A673 (cell line): ENCODE measurements around the gene EIF1. TPM values are rescaled to one million over a fixed set of nuclear protein-coding genes. Genes with fewer than 3 reads are reported as not detected.

Experiments used
- BruUV-seq: library from RNA; stranded (reverse); fragments of 400-500 nt; replicated peaks from 2 replicates; lab custom pipeline; 2021; lab: Mats Ljungman, UMichigan
- CTCF ChIA-PET: fragments of 300-600 bp; sonication (Branson Sonifier 250); formaldehyde crosslinking; loops from one replicate; lab custom pipeline; 2022; ENCODE audit warnings: antibody characterized with exemption; lab: Charles Lee
- POLR2A ChIA-PET: fragments of 300-600 bp; sonication (Branson Sonifier 250); formaldehyde crosslinking; loops from one replicate; lab custom pipeline; 2022; ENCODE audit warnings: antibody characterized with exemption; ENCODE audit not compliant: low non-redundant PET; lab: Charles Lee
- DNase-seq: peaks from one replicate; pipeline ENCODE4 v3.0.0-alpha.2; 2015; ENCODE audit warnings: low spot score
- H3K27ac ChIP-seq: fragments of 200-600 bp; sonication (generic); 2 replicates; pipeline ENCODE4 v1.5.1; 2016; ENCODE audit warnings: mixed run types, low read depth, mild to moderate bottlenecking, mixed read lengths, antibody characterized with exemption, low read length; ENCODE audit not compliant: poor library complexity, severe bottlenecking
- H3K27me3 ChIP-seq: fragments of 200-600 bp; sonication (generic); replicated peaks from 2 replicates; pipeline ENCODE4 v1.6.1; 2017; ENCODE audit warnings: mixed run types, low read depth, mild to moderate bottlenecking, mixed read lengths, antibody characterized with exemption, low read length; ENCODE audit not compliant: insufficient read depth, poor library complexity
- H3K36me3 ChIP-seq: fragments of 200-600 bp; sonication (generic); 2 replicates; pipeline ENCODE4 v1.6.1; 2016; ENCODE audit warnings: mixed run types, mild to moderate bottlenecking, mixed read lengths, antibody characterized with exemption, low read length; ENCODE audit not compliant: insufficient read depth, poor library complexity, severe bottlenecking
- H3K4me1 ChIP-seq: fragments of 200-600 bp; sonication (generic); 2 replicates; pipeline ENCODE4 v1.6.1; 2017; ENCODE audit warnings: mixed run types, mild to moderate bottlenecking, mixed read lengths, antibody characterized with exemption, low read length; ENCODE audit not compliant: insufficient read depth, poor library complexity, severe bottlenecking
- H3K4me3 ChIP-seq: fragments of 200-600 bp; sonication (generic); 2 replicates; pipeline ENCODE4 v1.5.1; 2016; ENCODE audit warnings: low read depth, mixed run types, mild to moderate bottlenecking, mixed read lengths, low read length; ENCODE audit not compliant: poor library complexity, severe bottlenecking
- H3K9me3 ChIP-seq: fragments of 200-600 bp; sonication (generic); 2 replicates; pipeline ENCODE4 v1.6.1; 2016; ENCODE audit warnings: mixed run types, low read depth, mild to moderate bottlenecking, mixed read lengths, antibody characterized with exemption, low read length; ENCODE audit not compliant: poor library complexity, severe bottlenecking
- EZH2 ChIP-seq: fragments of 200-600 bp; sonication (generic); IDR thresholded peaks from 2 replicates; pipeline ENCODE4 v1.6.1; 2017; ENCODE audit warnings: borderline replicate concordance, low read depth, mild to moderate bottlenecking, mixed read lengths, antibody characterized with exemption, low read length; ENCODE audit not compliant: poor library complexity, severe bottlenecking
- intact Hi-C: fragments of 100-400 bp; cut with micrococcal nuclease; formaldehyde crosslinking; loops from one replicate; pipeline ENCODE4 v1.10.0; 2022; ENCODE audit not compliant: unreplicated experiment
- total RNA-seq: library from RNA; stranded (reverse); gene quantifications from 2 replicates; pipeline ENCODE4 v1.2.3, GENCODE V29; 2021
- TF ChIP-seq, protein P1 (sequence below): fragments of 300-800, 200-600 bp; sonication (generic); conservative IDR thresholded peaks from 2 replicates; pipeline ENCODE4 v1.5.1; 2017; ENCODE audit warnings: low read depth, mild to moderate bottlenecking, antibody characterized with exemption, low read length, moderate library complexity, mixed read lengths

EIF1 gene
- total RNA-seq, 1 experiment from 2014 or later: 524 TPM

DNA sequence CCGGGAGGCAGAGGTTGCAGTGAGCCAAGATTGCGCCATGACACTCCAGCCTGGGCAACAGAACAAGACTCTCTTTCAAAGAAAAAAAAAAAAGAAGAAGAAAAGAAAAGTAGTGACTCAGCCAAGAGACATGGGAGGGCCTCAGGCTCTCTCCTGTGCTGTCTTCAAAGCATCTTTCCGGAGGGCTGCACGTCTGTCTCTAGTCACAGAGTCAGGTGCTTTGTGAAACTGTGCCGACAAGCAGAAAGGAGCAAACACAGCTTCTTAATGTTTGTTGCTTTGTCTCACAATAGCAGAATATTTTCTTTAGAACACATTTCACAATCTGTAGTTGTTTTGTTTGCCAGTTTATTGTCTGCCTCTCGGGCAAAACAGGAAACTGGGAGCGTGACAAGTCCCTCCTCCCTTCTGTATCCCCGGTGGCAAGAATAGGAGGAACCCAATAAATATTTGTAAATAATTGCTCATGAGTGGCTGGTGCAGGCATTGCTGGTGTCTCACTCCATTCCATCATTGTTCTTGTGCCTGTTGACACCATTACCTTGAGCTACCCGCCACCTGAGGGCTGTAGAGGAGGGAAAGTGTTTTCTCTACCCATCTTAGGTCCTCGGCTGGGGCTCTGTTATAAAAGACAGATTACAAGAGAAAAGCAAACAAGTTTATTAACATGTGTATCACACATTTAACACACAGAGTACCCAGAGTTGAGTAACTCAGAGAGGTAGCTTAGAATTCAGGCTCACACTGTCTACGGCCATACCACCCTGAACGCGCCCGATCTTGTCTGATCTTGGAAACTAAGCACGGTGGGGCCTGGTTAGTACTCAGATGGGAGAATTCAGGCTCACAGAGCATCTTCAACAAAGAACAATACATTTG, 29.0 kb downstream of the EIF1 start:
- no TSS peak for BruUV-seq
- Histone ChIP-seq H3K9me3 (no peaks in the 10 kb centered on the region), H3K4me3 (no peak overlapping the region), H3K36me3 (no peaks in the 10 kb centered on the region), H3K27ac (no peak overlapping the region), H3K4me1 (no peaks in the 10 kb centered on the region), H3K27me3 (no peaks in the 10 kb centered on the region)
- intact Hi-C loops: no loop called here
- no peak for TF ChIP-seq EZH2
- TF ChIP-seq, protein P1, sequence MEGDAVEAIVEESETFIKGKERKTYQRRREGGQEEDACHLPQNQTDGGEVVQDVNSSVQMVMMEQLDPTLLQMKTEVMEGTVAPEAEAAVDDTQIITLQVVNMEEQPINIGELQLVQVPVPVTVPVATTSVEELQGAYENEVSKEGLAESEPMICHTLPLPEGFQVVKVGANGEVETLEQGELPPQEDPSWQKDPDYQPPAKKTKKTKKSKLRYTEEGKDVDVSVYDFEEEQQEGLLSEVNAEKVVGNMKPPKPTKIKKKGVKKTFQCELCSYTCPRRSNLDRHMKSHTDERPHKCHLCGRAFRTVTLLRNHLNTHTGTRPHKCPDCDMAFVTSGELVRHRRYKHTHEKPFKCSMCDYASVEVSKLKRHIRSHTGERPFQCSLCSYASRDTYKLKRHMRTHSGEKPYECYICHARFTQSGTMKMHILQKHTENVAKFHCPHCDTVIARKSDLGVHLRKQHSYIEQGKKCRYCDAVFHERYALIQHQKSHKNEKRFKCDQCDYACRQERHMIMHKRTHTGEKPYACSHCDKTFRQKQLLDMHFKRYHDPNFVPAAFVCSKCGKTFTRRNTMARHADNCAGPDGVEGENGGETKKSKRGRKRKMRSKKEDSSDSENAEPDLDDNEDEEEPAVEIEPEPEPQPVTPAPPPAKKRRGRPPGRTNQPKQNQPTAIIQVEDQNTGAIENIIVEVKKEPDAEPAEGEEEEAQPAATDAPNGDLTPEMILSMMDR: no peak
- ChIA-PET CTCF (no interaction called here), POLR2A (no interaction called here)
- no peak for DNase-seq

DNA sequence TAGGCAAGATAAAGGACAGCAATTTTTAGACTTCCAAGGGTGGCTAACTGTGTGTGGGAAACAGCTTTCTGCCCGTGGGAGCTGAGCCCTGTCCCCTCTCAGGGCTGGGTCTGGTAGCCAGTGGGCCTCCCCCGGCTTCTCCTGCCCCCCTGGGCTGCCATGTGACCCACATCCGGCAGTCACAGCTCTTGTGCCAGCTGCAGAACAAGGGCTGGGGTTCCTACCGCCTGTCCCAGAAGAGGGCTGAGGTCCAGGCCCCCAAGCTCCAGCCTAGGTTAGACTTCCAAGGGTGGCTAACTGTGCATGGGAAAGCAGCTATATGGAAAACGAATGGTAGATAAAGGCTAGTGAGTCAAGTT, 29.6 kb downstream of the EIF1 start:
- intact Hi-C loops: no loop called here
- Histone ChIP-seq H3K36me3 (no peaks in the 10 kb centered on the region), H3K27ac (no peak overlapping the region), H3K9me3 (no peaks in the 10 kb centered on the region), H3K4me3 (no peak overlapping the region), H3K4me1 (no peaks in the 10 kb centered on the region), H3K27me3 (no peaks in the 10 kb centered on the region)
- TF ChIP-seq, protein P1: no peak
- no peak for TF ChIP-seq EZH2
- ChIA-PET CTCF (no interaction called here), POLR2A (no interaction called here)
- BruUV-seq: no TSS peak
- no peak for DNase-seq

DNA sequence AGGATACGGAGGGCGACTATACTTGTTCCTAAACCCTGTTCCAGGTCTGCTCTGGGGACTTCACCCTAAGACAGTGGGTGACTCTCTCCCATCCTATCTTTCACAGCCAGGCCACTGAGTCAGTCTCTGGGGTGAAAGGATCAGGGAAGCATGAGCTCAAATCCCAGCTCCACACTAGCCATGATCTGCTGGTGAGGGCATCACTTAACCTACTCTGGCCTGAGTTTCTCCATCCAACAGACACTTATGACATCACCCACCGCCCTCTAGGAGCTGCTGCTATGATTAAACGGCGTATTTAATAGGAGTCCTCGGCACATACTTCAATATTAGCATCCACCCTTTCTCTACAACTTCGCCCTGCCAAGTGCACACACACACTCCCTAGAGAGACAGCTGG, 33.5 kb downstream of the EIF1 start:
- no peaks in the 10 kb centered on the region for H3K9me3 ChIP-seq
- no peak overlapping the region for H3K27ac ChIP-seq
- no peaks in the 10 kb centered on the region for H3K36me3 ChIP-seq
- no peak for DNase-seq
- H3K4me3 ChIP-seq: no peak overlapping the region
- H3K4me1 ChIP-seq: no peaks in the 10 kb centered on the region
- no TSS peak for BruUV-seq
- CTCF ChIA-PET: no interaction called here
- intact Hi-C loops: no loop called here
- H3K27me3 ChIP-seq: no peaks in the 10 kb centered on the region
- POLR2A ChIA-PET: no interaction called here
- no peak for TF ChIP-seq EZH2
- TF ChIP-seq, protein P1: no peak
